Activated naive CD8-positive, alpha-beta T cell treated with anti-CD3 and anti-CD28 coated beads, Interleukin-2, amount 50 U/mL, for 16 hours (primary cell): ENCODE data around the gene COX6A1.
"Not testable (repeated sequence)": the region's sequence is repeated elsewhere in the genome, so short reads cannot be mapped to it uniquely, and the experiment has no call there.

Experiments
- DNase-seq: peaks from one replicate; pipeline ENCODE4 v3.0.0-alpha.2; 2020; ENCODE audit warnings: low read depth, low spot score

Gene COX6A1

GRCh38 chr12:120428597-120429229, 9.2 kb upstream of the COX6A1 start:
- DNase-seq: no peak

- no peak for DNase-seq
Measured at GRCh38 chr12:120429368-120429767, 8.5 kb upstream of the COX6A1 start.

DNA sequence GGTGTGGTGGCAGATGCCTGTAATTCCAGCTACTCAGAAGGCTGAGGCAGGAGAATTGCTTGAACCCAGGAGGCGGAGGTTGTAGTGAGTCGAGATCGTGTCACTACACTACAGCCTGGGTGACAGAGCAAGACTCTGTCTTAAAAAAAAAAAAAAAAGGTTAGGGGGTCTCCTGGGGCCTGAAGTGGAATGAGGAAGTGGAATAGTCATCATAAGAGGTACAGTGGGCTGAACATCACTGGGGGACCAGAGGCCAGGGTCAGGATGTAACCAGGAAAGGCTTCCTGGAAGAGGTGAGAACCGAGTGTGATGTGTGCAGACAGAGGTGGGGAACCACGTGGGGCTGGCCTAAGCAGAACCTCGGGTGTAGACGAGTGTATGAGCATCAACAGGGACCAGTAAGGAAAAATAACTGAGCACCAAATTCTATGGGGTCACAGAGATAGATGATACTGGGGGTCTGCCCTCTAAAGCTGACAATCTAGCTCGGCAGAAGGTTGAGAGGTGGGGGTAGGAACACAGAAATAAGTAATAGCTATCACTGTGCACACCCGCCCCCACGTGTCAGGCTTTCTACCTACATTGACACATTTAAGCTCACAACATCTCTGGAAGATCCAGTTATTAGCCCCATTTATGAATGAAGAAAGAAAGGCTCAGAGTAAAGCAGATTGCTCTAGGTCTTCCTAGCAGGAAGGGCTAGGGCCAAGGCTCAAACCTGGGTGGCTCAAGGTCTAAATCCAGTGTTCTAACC, 5.0 kb upstream of the COX6A1 start:
- no peak for DNase-seq

- DNase-seq: no peak
Measured at GRCh38 chr12:120438495-120439198, 734 bp downstream of the COX6A1 start.

DNA sequence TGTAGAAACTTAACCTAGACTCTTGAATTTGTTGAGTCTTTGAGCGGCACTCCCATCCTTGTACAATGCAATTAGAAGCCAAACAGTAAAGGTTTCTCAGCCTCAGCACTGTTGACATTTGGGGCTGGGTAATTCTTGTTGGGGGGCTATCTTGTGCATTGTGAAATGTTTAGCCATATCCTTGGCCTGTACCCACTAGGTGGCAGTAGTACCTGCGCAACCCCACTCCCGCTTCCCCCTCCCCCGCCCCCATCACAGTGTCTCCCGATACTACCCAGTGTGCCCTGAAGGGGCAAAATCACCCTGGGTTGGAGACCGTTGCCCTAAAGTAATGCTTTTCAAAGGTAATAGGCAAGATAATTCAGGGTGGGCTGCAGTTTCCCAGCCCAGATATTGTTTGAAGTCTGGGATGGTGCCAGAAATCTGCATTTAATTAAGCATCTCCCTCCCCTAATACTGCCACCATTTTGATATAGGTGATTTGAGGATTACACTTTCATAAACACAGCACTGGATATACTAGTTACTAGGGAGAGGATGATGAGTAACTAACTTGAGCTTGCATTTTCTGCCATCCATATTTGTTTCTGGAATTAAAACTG, 1.8 kb downstream of the COX6A1 start:
- peak; percentile 51 for DNase-seq

DNA sequence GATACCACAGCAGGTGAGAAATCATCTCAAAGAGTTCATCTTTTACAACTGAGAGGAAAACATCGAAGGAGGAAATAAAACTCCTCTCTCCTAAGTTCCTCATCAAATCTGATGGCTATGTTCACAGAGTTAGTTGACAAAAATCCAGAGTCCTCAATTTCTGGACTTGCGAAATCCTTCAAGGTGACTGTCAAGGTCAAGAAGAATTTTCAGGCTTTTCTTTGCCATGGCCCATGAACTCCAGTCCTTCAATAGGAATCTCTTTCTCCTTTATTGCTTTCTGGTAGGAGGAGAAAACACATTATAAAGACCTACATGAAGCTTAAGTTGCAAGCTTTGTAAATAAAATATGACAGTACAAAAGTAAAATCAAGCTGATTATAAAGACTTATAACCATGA, 6.8 kb downstream of the COX6A1 start:
- DNase-seq: no peak

DNA sequence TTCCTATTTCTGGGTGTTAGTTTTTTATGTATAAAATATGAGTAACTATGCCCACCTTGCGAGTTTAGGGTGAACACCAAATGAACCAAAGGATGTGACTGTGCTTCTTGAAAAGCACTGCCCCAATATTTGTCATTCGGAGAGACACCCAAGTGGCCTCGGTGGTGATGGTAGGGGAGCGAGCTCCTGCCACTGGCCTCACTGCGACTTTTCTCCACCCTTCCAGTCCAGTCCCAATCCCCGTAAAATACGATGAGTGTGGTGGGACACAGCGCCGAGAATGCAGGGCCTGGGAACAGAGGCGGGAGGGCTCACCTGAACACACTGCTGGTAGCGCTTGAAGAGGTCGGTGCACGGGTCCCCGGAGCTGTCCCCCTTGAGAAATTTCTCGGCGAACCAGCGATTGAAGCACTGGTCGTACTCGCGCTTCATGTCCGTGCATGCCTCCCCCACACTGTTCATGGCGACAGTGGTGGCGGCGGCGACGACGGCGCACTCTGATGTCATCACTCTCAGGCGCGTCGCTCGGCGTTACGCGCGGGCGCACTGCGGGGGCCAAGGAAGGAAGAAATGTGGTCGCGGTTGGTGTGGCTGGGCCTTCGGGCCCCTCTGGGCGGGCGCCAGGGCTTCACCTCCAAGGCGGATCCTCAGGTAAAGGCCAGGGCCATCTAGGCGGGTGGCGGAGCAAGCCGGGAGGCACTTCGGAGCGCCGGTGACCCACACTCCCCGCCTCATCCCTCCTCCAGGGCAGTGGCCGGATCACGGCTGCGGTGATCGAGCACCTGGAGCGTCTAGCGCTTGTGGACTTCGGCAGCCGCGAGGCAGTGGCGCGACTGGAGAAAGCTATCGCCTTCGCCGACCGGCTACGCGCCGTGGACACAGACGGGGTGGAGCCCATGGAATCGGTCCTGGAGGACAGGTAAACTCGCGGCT, 8.3 kb downstream of the COX6A1 start, which contains the start of the genes GATC and TRIAP1:
TSS of gene GATC (plus strand) at position 534 of the 933 bp plus-strand sequence. CDS start at position 571, 37 bp downstream.
TSS of gene TRIAP1 (minus strand) at position 474 of the 933 bp plus-strand sequence. CDS start at position 462, 12 bp downstream.
- peak; percentile 71 for DNase-seq

GRCh38 chr12:120446844-120447178, 8.9 kb downstream of the COX6A1 start:
- DNase-seq: not testable (repeated sequence)

DNA sequence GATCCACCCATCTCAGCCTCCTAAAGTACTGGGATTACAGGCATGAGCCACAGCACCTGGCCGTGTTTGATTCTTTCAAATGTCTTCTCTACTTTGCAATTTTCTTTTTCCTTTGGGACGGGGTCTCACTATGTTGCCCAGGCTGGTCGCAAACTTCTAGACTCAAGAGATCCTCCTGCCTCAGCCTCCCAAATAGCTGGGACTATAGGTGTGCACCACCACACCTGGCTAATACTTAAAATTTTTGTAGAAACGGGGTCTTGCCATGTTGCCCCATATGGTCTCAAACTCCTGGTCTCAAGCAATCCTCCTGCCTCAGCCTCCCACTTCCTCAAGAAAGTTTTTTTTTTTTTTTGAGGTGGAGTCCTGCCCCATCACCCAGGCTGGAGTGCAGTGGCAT, 10.1 kb downstream of the COX6A1 start:
- no peak for DNase-seq

- not testable (repeated sequence) for DNase-seq
Measured at GRCh38 chr12:120452524-120452923, 14.6 kb downstream of the COX6A1 start.

DNA sequence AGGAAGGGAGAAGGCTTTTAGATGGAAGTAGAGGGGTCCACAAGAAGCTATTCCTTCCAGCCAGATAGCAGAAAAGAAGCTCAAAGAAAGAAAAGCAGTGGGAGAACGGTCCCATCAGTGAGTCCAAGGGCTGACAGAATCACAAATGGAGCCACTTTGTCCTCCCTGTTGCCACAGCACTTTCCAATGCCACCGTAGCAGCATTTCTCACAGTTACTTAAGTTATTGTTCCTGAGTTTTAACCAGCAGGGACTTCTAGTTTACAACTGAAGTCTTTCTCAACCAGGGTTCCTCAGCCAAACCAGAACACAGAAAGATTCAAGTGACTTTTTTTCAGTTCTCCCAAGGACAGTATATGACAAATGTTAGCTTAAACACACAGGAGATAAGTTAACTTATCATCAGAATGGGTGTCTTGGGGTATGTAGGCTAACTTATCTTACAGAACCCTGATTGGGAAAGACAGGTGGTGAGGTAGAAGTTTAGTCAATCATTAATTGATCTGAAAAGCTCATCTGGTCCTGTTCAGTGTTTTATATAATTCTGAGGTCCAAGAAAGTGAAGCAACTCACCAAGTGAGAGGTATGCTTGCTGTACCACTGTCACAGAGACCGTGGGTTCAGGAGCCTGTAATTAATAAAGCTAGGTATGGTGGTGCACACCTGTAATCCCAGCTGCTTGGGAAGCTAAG, 15.3 kb downstream of the COX6A1 start:
- no peak for DNase-seq

GRCh38 chr12:120453977-120454376, 16.1 kb downstream of the COX6A1 start:
- DNase-seq: no peak

GRCh38 chr12:120455302-120455701, 17.4 kb downstream of the COX6A1 start:
- no peak for DNase-seq

GRCh38 chr12:120457133-120457532, 19.2 kb downstream of the COX6A1 start:
- DNase-seq: no peak

- no peak for DNase-seq
Measured at GRCh38 chr12:120460157-120460556, 22.2 kb downstream of the COX6A1 start.

- DNase-seq: no peak
Measured at GRCh38 chr12:120462099-120462640, 24.3 kb downstream of the COX6A1 start.

- DNase-seq: no peak
Measured at GRCh38 chr12:120463712-120464111, 25.8 kb downstream of the COX6A1 start.

DNA sequence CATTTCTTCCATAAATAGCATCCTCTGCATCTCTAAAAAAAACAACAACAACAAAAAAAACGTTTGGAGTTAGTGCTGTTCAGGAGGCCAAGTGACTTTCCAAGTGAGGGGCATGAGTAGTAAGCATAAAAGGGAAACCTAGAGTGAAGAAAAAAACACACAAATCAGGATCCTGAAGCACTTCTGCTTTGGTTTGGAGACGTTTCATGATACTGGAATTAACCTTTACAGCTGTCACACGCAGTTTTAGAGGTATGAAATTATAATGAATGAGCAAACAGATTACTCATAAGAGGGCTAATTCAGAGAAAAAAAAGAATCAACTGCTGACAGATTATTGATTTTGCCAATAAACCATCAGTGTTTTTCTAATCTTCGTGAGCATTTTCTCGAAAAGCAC, 27.8 kb downstream of the COX6A1 start:
- no peak for DNase-seq

- no peak for DNase-seq
Measured at GRCh38 chr12:120466560-120467315, 28.8 kb downstream of the COX6A1 start.
